Activated naive CD8-positive, alpha-beta T cell treated with anti-CD3 and anti-CD28 coated beads, Interleukin-2, amount 10 ng/mL, durations not matched to agents 7 days and 5 days (primary cell): ENCODE data around the gene RTRAF. TPM values are rescaled to one million over a fixed set of nuclear protein-coding genes. Genes with fewer than 3 reads are reported as not detected.

ENCODE experiments used
- ATAC-seq: fragments of 150-1000 bp; cut with Tn5 transposase; one replicate; pipeline ENCODE4 v1.10.0; 2021; ENCODE audit warnings: low read depth, moderate library complexity
- POLR2A ChIA-PET: fragments of 350-600 bp; sonication (Branson Sonifier 250); formaldehyde crosslinking; loops from one replicate; lab custom pipeline; 2021; ENCODE audit warnings: antibody characterized with exemption; lab: Charles Lee
- DNase-seq: peaks from one replicate; pipeline ENCODE4 v3.0.0; 2021
- H3K27ac Mint-ChIP-seq: one replicate; pipeline ENCODE4 v1.8.0; 2022; ENCODE audit warnings: mild to moderate bottlenecking, mixed read lengths
- H3K27me3 Mint-ChIP-seq: one replicate; pipeline ENCODE4 v1.8.0; 2022; ENCODE audit warnings: mild to moderate bottlenecking, moderate library complexity, mixed read lengths
- H3K36me3 Mint-ChIP-seq: one replicate; pipeline ENCODE4 v1.8.0; 2021; ENCODE audit warnings: mild to moderate bottlenecking, mixed read lengths
- H3K4me1 Mint-ChIP-seq: one replicate; pipeline ENCODE4 v1.8.0; 2021; ENCODE audit warnings: mixed read lengths
- H3K4me3 Mint-ChIP-seq: one replicate; pipeline ENCODE4 v1.8.0; 2022; ENCODE audit warnings: mild to moderate bottlenecking, moderate library complexity, mixed read lengths
- H3K9me3 Mint-ChIP-seq: one replicate; pipeline ENCODE4 v1.8.0; 2021; ENCODE audit warnings: mixed read lengths
- total RNA-seq, 2 experiments: library from RNA; stranded (reverse); gene quantifications; one replicate each; pipeline ENCODE4 v1.2.3, GENCODE V29; 2021

RTRAF gene
- total RNA-seq, 2 experiments from 2014 or later: 143 to 147 TPM

DNA sequence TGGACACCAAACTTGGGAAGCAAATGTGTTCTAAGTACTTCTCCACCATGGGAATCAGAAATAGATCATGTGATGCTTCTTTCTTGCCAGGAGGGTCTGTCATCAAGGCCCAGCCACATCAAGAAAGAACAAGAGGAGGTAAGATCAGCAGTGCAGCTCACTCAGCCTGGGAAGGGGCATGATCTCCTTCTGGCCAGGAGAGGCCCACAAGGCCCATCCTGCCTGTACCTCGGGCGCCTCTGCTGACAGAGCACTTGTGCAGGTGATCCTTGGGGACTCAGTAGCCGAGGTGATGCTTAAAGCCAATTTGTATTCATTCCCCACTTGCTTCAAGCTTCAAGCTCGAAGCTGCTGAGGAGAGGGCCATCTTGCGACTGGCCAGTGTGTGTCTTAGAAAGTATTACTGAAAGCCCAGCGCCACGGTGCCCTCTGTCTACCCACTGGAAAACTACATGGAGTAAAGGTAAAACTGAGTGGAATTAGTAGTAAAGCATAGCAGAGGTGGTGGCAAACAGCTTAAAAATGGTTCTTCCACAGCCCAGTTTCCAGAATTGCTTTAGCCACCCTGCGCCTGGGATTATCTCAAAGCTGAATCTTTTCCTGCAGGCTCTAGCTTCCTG is 26.2 kb downstream of the RTRAF start:
- DNase-seq (no peak), ATAC-seq (no peak)
- Mint-ChIP-seq H3K27ac (no peak overlapping the region), H3K4me3 (no peak overlapping the region), H3K36me3 (peaks cover 14% of the 10 kb centered on the region), H3K9me3 (no peaks in the 10 kb centered on the region), H3K27me3 (peaks cover 5% of the 10 kb centered on the region), H3K4me1 (peaks cover 7% of the 10 kb centered on the region)
- POLR2A ChIA-PET: no interaction called here

DNA sequence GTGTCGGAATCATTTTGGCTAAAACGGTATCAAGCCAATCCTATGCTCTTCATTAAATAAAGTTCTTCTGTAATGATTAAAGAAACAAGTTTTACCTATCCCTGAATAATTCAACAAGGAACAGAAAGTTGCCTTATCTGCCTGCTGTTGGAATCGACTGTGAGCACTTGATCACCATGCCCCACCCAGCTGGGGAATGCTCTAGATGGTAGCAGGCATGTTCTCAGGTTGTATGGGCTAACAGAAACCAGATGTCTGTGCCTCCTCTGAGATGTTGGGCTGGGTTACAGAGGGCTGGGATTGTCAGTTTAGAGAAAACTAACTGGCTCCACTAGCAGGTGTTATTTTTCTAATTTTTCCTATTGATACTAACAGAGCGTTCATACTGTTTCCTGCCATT is 28.9 kb downstream of the RTRAF start:
- DNase-seq (no peak), ATAC-seq (no peak)
- Mint-ChIP-seq H3K9me3 (peaks cover 3% of the 10 kb centered on the region), H3K36me3 (peaks cover 3% of the 10 kb centered on the region), H3K4me3 (no peak overlapping the region), H3K27me3 (peaks cover 5% of the 10 kb centered on the region), H3K4me1 (peaks cover 27% of the 10 kb centered on the region), H3K27ac (no peak overlapping the region)
- POLR2A ChIA-PET: no interaction called here

DNA sequence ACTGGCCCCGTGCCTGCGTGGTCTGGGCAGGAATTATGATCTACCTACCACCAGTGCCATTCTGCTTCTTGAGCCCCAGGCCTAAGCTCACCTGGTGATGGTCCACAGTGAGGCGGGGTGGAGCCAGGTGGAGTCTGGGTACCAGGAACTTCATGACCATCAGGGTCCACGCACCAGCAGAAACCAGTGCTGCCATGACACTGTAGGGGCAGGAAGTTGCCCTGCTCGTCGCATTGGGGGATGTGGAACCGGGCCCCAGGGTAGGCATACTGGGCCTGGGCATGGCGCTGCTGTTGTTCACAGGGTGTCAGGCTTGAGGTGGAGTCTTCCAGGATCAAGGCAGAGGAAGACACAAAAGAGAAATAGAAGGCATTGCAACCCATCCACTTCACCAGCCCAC is 29.6 kb downstream of the RTRAF start:
- no peak overlapping the region for H3K27ac Mint-ChIP-seq
- H3K27me3 Mint-ChIP-seq: peaks cover 5% of the 10 kb centered on the region
- H3K36me3 Mint-ChIP-seq: peaks cover 5% of the 10 kb centered on the region
- H3K4me1 Mint-ChIP-seq: peaks cover 28% of the 10 kb centered on the region
- H3K4me3 Mint-ChIP-seq: no peak overlapping the region
- ATAC-seq (no peak), DNase-seq (no peak)
- POLR2A ChIA-PET: no interaction called here
- H3K9me3 Mint-ChIP-seq: peaks cover 6% of the 10 kb centered on the region

DNA sequence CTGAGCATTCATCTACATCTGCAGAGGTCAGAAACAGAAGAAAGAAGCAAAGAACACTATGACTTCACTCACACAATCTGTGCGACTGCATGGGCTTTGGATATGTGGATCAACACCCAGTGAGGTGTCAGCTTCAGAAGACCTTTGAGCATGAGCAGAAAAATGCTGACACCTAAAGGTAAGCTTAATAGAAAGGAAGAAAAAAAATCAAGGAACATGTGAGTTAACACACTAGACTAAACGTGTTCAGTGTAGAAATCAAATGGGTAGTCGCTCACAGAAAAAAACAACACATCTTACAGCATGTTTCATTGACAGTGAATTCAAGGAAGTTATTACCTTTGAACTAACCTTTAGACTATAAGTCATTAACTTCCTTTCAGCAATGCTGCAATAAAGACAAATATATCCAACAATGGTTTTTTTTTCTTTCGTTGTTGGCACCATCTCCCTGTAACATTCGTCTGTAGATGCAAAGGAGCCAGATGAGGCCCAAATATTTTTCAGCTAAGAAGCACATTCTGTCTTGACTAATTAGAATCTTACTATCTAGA is 30.9 kb downstream of the RTRAF start:
- Mint-ChIP-seq H3K4me1 (peaks cover 28% of the 10 kb centered on the region), H3K27ac (peak overlapping the region; percentile 58), H3K9me3 (peaks cover 12% of the 10 kb centered on the region), H3K4me3 (no peak overlapping the region), H3K27me3 (peaks cover 5% of the 10 kb centered on the region), H3K36me3 (peaks cover 12% of the 10 kb centered on the region)
- no peak for DNase-seq
- POLR2A ChIA-PET: interaction anchor here (0.6 kb wide), 1 partner anchor 39 kb away, joined by 3 read pairs; no protein-coding TSS in a partner anchor
- no peak for ATAC-seq

DNA sequence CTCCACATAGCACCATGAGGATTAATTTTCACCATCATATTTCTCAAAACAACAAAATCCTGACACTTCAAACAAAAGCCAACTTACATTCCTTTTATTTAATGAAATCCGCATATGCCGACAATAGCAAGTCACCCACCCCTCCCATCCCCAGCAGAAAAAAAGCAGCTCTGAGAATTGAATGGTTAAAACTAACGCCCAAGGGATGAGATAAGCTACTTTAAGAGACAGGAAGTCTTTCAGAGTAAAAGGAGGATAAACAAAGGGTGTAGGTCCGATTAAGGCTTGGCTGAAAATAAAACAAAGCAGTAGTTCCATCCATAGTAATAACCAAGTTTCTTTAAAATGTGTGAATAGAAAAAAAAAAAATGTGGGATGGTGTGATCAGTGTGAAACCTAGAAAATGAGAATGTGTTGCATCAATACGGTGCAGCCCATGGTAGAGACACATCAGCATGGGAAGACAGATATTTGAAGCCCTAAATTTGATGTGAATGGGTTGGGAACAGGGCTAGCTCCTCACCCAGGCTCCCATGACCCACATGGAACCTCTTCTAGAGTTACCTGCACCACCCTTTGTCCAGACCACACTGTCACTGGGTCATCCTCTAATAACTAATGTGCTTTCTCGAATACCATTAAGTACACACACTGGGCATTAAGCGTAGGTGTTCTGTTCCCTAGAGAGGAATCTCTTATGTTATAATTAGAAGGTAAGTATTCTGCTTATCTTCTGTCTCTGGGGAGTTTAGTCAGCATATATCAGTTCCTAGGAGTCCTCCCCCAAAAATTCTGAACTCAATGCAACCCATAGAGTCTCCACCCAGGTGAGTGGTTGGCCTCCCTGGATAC is 31.7 kb downstream of the RTRAF start:
- DNase-seq (no peak), ATAC-seq (peak; percentile 35)
- POLR2A ChIA-PET: interaction anchor here (0.6 kb wide), 1 partner anchor 38 kb away, joined by 3 read pairs; no protein-coding TSS in a partner anchor
- peaks cover 12% of the 10 kb centered on the region for H3K9me3 Mint-ChIP-seq
- H3K4me1 Mint-ChIP-seq: peaks cover 28% of the 10 kb centered on the region
- H3K4me3 Mint-ChIP-seq: peak overlapping the region; percentile 58
- H3K27me3 Mint-ChIP-seq: peaks cover 5% of the 10 kb centered on the region
- peak overlapping the region; percentile 28 for H3K27ac Mint-ChIP-seq
- H3K36me3 Mint-ChIP-seq: peaks cover 12% of the 10 kb centered on the region

- H3K4me3 Mint-ChIP-seq: no peak overlapping the region
- no peak for DNase-seq
- H3K36me3 Mint-ChIP-seq: peaks cover 12% of the 10 kb centered on the region
- peak; percentile 71 for ATAC-seq
- POLR2A ChIA-PET: no interaction called here
- no peak overlapping the region for H3K27ac Mint-ChIP-seq
- peaks cover 12% of the 10 kb centered on the region for H3K9me3 Mint-ChIP-seq
- H3K4me1 Mint-ChIP-seq: peaks cover 28% of the 10 kb centered on the region
- no peaks in the 10 kb centered on the region for H3K27me3 Mint-ChIP-seq
Measured at GRCh38 chr14:52021957-52022600, 32.7 kb downstream of the RTRAF start.

- ATAC-seq: no peak
- Mint-ChIP-seq H3K27me3 (no peaks in the 10 kb centered on the region), H3K4me1 (peaks cover 28% of the 10 kb centered on the region), H3K36me3 (peaks cover 12% of the 10 kb centered on the region), H3K27ac (peak overlapping the region; percentile 59), H3K9me3 (peaks cover 12% of the 10 kb centered on the region), H3K4me3 (no peak overlapping the region)
- no peak for DNase-seq
- POLR2A ChIA-PET: no interaction called here
Measured at GRCh38 chr14:52023518-52023917, 34.2 kb downstream of the RTRAF start.

- Mint-ChIP-seq H3K36me3 (peaks cover 12% of the 10 kb centered on the region), H3K9me3 (peaks cover 12% of the 10 kb centered on the region), H3K27me3 (peaks cover 2% of the 10 kb centered on the region), H3K4me1 (peaks cover 22% of the 10 kb centered on the region), H3K27ac (no peak overlapping the region), H3K4me3 (no peak overlapping the region)
- DNase-seq (no peak), ATAC-seq (no peak)
- POLR2A ChIA-PET: no interaction called here
Measured at GRCh38 chr14:52025310-52025709, 36.0 kb downstream of the RTRAF start.

GRCh38 chr14:52026017-52026660 is 36.8 kb downstream of the RTRAF start:
- no peak overlapping the region for H3K4me3 Mint-ChIP-seq
- H3K27me3 Mint-ChIP-seq: peaks cover 3% of the 10 kb centered on the region
- POLR2A ChIA-PET: no interaction called here
- peaks cover 12% of the 10 kb centered on the region for H3K36me3 Mint-ChIP-seq
- peaks cover 17% of the 10 kb centered on the region for H3K4me1 Mint-ChIP-seq
- DNase-seq (no peak), ATAC-seq (no peak)
- H3K9me3 Mint-ChIP-seq: peaks cover 12% of the 10 kb centered on the region
- H3K27ac Mint-ChIP-seq: no peak overlapping the region

- POLR2A ChIA-PET: no interaction called here
- ATAC-seq: no peak
Measured at GRCh38 chr14:52026901-52027300, 37.6 kb downstream of the RTRAF start.

DNA sequence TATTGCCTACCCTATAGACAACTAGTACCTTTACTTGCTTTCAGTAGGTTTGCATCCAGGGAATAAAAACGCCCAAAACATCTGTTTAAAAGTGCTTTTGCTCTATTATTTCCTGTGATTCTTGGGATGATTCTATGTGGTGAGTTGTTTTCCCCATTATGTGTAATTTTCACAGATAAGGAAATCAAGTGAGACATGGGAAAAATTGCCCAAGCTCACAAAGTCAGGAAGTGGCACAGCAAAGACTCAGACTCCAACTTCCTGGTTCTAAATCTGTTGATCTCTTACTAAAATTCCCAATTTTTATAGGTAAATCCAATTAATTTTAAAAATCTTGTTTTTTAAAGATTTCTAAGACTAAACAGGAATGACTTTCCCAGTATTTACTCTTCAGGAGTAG is 40.5 kb downstream of the RTRAF start:
- Mint-ChIP-seq H3K36me3 (no peaks in the 10 kb centered on the region), H3K9me3 (no peaks in the 10 kb centered on the region), H3K27ac (no peak overlapping the region), H3K27me3 (peaks cover 3% of the 10 kb centered on the region), H3K4me3 (no peak overlapping the region), H3K4me1 (no peaks in the 10 kb centered on the region)
- POLR2A ChIA-PET: no interaction called here
- DNase-seq (no peak), ATAC-seq (no peak)

More at GRCh38 chr14:52026901-52027300, 37.6 kb downstream of the RTRAF start:
- Mint-ChIP-seq H3K27me3 (peaks cover 3% of the 10 kb centered on the region), H3K9me3 (peaks cover 12% of the 10 kb centered on the region), H3K4me3 (no peak overlapping the region), H3K4me1 (peaks cover 12% of the 10 kb centered on the region), H3K36me3 (peaks cover 12% of the 10 kb centered on the region), H3K27ac (no peak overlapping the region)
- no peak for DNase-seq

DNA sequence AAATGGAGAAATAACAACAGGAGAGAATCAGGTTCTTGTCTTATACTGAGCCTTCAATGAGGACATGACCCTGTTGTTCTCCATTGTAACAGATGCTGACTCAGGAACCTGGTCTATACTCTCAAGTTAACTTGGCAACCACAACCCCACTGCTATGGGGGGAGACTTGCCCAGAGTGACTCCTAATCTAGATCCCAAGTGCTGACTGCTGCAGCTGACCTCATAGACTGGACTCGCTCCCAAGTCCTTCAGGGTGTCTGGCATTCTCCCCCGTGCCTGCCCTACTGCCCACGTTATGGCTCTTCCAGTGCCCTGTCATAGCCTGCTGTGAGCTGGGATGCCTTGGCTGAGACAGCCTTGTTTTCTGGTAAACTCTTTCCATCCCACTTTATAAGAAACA is 42.4 kb downstream of the RTRAF start:
- Mint-ChIP-seq H3K4me3 (no peak overlapping the region), H3K4me1 (no peaks in the 10 kb centered on the region), H3K27me3 (peaks cover 3% of the 10 kb centered on the region), H3K27ac (no peak overlapping the region), H3K36me3 (no peaks in the 10 kb centered on the region), H3K9me3 (no peaks in the 10 kb centered on the region)
- DNase-seq: no peak
- POLR2A ChIA-PET: no interaction called here
- no peak for ATAC-seq
